Sigmoid colon (tissue), 4 donors: Measurements from ENCODE around the gene SMIM38.

Source experiments
- EP300 ChIP-seq, 4 donors: sonication (generic); formaldehyde crosslinking; IDR thresholded peaks; one replicate each; pipeline ENCODE4 v1.6.1; 2017; ENCODE audit warnings: antibody characterized with exemption in 4 of 4
- POLR2A ChIP-seq, 2 donors: fragments of 450-650 bp; IDR thresholded peaks; one replicate each; pipeline ENCODE4 v1.6.1; 2016; ENCODE audit warnings: antibody characterized with exemption in 2 of 2, mild to moderate bottlenecking in 2 of 2, moderate library complexity in 2 of 2
- POLR2AphosphoS5 ChIP-seq, 4 donors: sonication (generic); formaldehyde crosslinking; IDR thresholded peaks; one replicate each; pipeline ENCODE4 v1.6.1; 2017; ENCODE audit warnings: antibody characterized with exemption in 4 of 4
- TF ChIP-seq, protein P1 (sequence below), 4 experiments: fragments of 450-650 bp in 3 of 4; fragments of 200-600 bp in 1 of 4; IDR thresholded peaks; one replicate each; pipeline ENCODE4 v1.5.1; 2016 to 2019; ENCODE audit warnings: antibody characterized with exemption in 4 of 4, mild to moderate bottlenecking in 3 of 4, moderate library complexity in 2 of 4

GRCh38 chr11:69174841-69175240, 19.1 kb downstream of the SMIM38 start:
- TF ChIP-seq, protein P1, sequence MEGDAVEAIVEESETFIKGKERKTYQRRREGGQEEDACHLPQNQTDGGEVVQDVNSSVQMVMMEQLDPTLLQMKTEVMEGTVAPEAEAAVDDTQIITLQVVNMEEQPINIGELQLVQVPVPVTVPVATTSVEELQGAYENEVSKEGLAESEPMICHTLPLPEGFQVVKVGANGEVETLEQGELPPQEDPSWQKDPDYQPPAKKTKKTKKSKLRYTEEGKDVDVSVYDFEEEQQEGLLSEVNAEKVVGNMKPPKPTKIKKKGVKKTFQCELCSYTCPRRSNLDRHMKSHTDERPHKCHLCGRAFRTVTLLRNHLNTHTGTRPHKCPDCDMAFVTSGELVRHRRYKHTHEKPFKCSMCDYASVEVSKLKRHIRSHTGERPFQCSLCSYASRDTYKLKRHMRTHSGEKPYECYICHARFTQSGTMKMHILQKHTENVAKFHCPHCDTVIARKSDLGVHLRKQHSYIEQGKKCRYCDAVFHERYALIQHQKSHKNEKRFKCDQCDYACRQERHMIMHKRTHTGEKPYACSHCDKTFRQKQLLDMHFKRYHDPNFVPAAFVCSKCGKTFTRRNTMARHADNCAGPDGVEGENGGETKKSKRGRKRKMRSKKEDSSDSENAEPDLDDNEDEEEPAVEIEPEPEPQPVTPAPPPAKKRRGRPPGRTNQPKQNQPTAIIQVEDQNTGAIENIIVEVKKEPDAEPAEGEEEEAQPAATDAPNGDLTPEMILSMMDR (IDR thresholded peaks at IDR 0.05), result no peak
- TF ChIP-seq POLR2AphosphoS5 (IDR thresholded peaks at IDR 0.05) (no peak), POLR2A (IDR thresholded peaks at IDR 0.05) (no peak), EP300 (IDR thresholded peaks at IDR 0.05) (no peak)
